Left cardiac atrium (tissue), 4 donors: ENCODE measurements around the gene NPB. TPM values are rescaled to one million over a fixed set of nuclear protein-coding genes. Genes with fewer than 3 reads are reported as not detected.

Source experiments
- ATAC-seq, 2 donors: fragments of 200-7000 bp; cut with Tn5 transposase; one replicate each; pipeline ENCODE4 v1.9.1; 2020; ENCODE audit warnings: mild to moderate bottlenecking in 2 of 2, moderate library complexity in 2 of 2
- DNase-seq: peaks from one replicate; pipeline ENCODE4 v3.0.0-alpha.2; 2020
- intact Hi-C, 2 donors: fragments of 100-400 bp; cut with DNase I; formaldehyde crosslinking; loops; one replicate each; pipeline versions ENCODE4 v1.14.1 to v1.15.1; 2022 to 2023
- long read RNA-seq: library from polyadenylated mRNA; unstranded; transcript quantifications from one replicate; pipeline ENCODE4 v2.0.0, GENCODE V29; 2021
- total RNA-seq, 2 donors: library from RNA; stranded (reverse); fragmentation: NEBNext Ultra II Directional; extraction: Animal tissue kit (Norgen Biotek cat#: 25700); gene quantifications; one replicate each; pipeline ENCODE4 v1.2.1, GENCODE V29; 2021
- donor health status: DM: no; HTN: yes; CAD: no.
- donor health status: DM: no; HTN: yes; CAD: no; lungs with severe emphysema.
- donor health status: DM: yes; HTN: yes; CAD: no.
- donor health status: Dilated cardiomyopathy.

NPB gene
- under 1 TPM; 0.21 to 0.24 TPM for total RNA-seq
- long read RNA-seq: 0 reads

GRCh38 chr17:81902023-81902652 is at the start of gene NPB:
Gene NPB, plus strand, starts transcription at chr17:81902238. Its CDS starts 40 bp downstream, at chr17:81902278.
- DNase-seq (no peak), ATAC-seq (peak; percentile 59 to 74)
- intact Hi-C loops: no loop called here

- peak; percentile 28 for DNase-seq
- ATAC-seq: peak in 1 of 2 donors; percentile 4
- intact Hi-C loops: no loop called here
Measured at GRCh38 chr17:81854974-81855774, 46.9 kb upstream of the NPB start.

- no peak for DNase-seq
Measured at GRCh38 chr17:81858170-81858966, 43.7 kb upstream of the NPB start.

GRCh38 chr17:81858967-81859905 is 42.8 kb upstream of the NPB start:
- ATAC-seq (no peak), DNase-seq (no peak)
- intact Hi-C loops: no loop called here

More at GRCh38 chr17:81858170-81858966, 43.7 kb upstream of the NPB start:
- intact Hi-C loops: no loop called here
- no peak for ATAC-seq

- DNase-seq (no peak), ATAC-seq (no peak)
- intact Hi-C loops: no loop called here
Measured at GRCh38 chr17:81859906-81860755, 41.9 kb upstream of the NPB start, which contains the start of gene P4HB. Gene P4HB, minus strand, starts transcription at chr17:81860535. Its CDS starts 64 bp downstream, at chr17:81860471.

GRCh38 chr17:81860756-81861568 is 41.1 kb upstream of the NPB start:
- peak; percentile 94 to 96 for ATAC-seq
- intact Hi-C loops: no loop called here
- peak; percentile 99 for DNase-seq

- intact Hi-C loops: no loop called here
- DNase-seq (no peak), ATAC-seq (no peak)
Measured at GRCh38 chr17:81863123-81863675, 38.8 kb upstream of the NPB start.

GRCh38 chr17:81863833-81864768 is 37.9 kb upstream of the NPB start:
- intact Hi-C loops: no loop called here
- DNase-seq: no peak
- no peak for ATAC-seq

- no peak for ATAC-seq
- no peak for DNase-seq
- intact Hi-C loops: no loop called here
Measured at GRCh38 chr17:81865358-81865732, 36.7 kb upstream of the NPB start.

GRCh38 chr17:81865733-81866439 is 36.2 kb upstream of the NPB start:
- intact Hi-C loops: no loop called here
- DNase-seq (peak; percentile 57), ATAC-seq (peak in 1 of 2 donors; percentile 0)

GRCh38 chr17:81866440-81867169 is 35.4 kb upstream of the NPB start:
- ATAC-seq: no peak

GRCh38 chr17:81867170-81867990 is 34.7 kb upstream of the NPB start:
- peak in 1 of 2 donors; percentile 0 for ATAC-seq
- intact Hi-C loops: no loop called here
- peak; percentile 57 for DNase-seq

More at GRCh38 chr17:81866440-81867169, 35.4 kb upstream of the NPB start:
- intact Hi-C loops: no loop called here
- peak; percentile 24 for DNase-seq

GRCh38 chr17:81867991-81868673 is 33.9 kb upstream of the NPB start:
- DNase-seq (no peak), ATAC-seq (peak in 1 of 2 donors; percentile 0)
- intact Hi-C loops: no loop called here
